ENCODE results near the gene FBXL13.
"Not testable (repeated sequence)": the region's sequence is repeated elsewhere in the genome, so short reads cannot be mapped to it uniquely, and the experiment has no call there.

The FBXL13 gene

GRCh38 chr7:102778663-102779062 is 295.9 kb downstream of the FBXL13 start:
- H3K4me1 ChIP-seq (ENCODE audit: control extremely low read depth in 1 of 4, control insufficient read depth in 4 of 4, insufficient read depth in 4 of 4, low read length in 3 of 4); H3K9me3 ChIP-seq (ENCODE audit: control extremely low read depth in 1 of 5, control insufficient read depth in 4 of 5, insufficient read depth in 2 of 5, low read depth in 1 of 5, low read length in 4 of 5); CTCF ChIA-PET; H3K27me3 ChIP-seq (replicated peaks in 2 of 5; ENCODE audit: control insufficient read depth in 4 of 5, insufficient read depth in 5 of 5, low read length in 4 of 5); POLR2A ChIA-PET; H3K4me3 ChIP-seq (ENCODE audit: control insufficient read depth in 1 of 7, extremely low read depth in 1 of 7, insufficient read depth in 4 of 7, low read depth in 2 of 7, low read length in 6 of 7); DNase-seq; H3K27ac ChIP-seq (ENCODE audit: insufficient read depth in 1 of 2, low read depth in 1 of 2, low read length in 2 of 2, poor library complexity in 1 of 2, severe bottlenecking in 2 of 2): not testable (repeated sequence)
- peaks cover 0 to 15% (median 2%) of the 10 kb centered on the region in 4 experiments for H3K36me3 ChIP-seq (ENCODE audit: control insufficient read depth in 4 of 4, insufficient read depth in 4 of 4, low read length in 3 of 4)
- no CpG with 5 or more reads among the region's 3 CpGs for WGBS (ENCODE audit: insufficient coverage)

- H3K27ac ChIP-seq (ENCODE audit: insufficient read depth in 1 of 2, low read depth in 1 of 2, low read length in 2 of 2, poor library complexity in 1 of 2, severe bottlenecking in 2 of 2); H3K9me3 ChIP-seq (ENCODE audit: control extremely low read depth in 1 of 5, control insufficient read depth in 4 of 5, insufficient read depth in 2 of 5, low read depth in 1 of 5, low read length in 4 of 5); POLR2A ChIA-PET; H3K4me1 ChIP-seq (ENCODE audit: control extremely low read depth in 1 of 4, control insufficient read depth in 4 of 4, insufficient read depth in 4 of 4, low read length in 3 of 4); CTCF ChIA-PET; H3K4me3 ChIP-seq (ENCODE audit: control insufficient read depth in 1 of 7, extremely low read depth in 1 of 7, insufficient read depth in 4 of 7, low read depth in 2 of 7, low read length in 6 of 7); H3K27me3 ChIP-seq (replicated peaks in 2 of 5; ENCODE audit: control insufficient read depth in 4 of 5, insufficient read depth in 5 of 5, low read length in 4 of 5): not testable (repeated sequence)
- peaks cover 0 to 14% (median 1%) of the 10 kb centered on the region in 4 experiments for H3K36me3 ChIP-seq (ENCODE audit: control insufficient read depth in 4 of 4, insufficient read depth in 4 of 4, low read length in 3 of 4)
- DNase-seq: peak in 2 of 3 donors; percentile 12 to 24
Measured at GRCh38 chr7:102776217-102776616, 298.4 kb downstream of the FBXL13 start.

- H3K4me3 ChIP-seq (ENCODE audit: control insufficient read depth in 1 of 7, extremely low read depth in 1 of 7, insufficient read depth in 4 of 7, low read depth in 2 of 7, low read length in 6 of 7); H3K27me3 ChIP-seq (replicated peaks in 2 of 5; ENCODE audit: control insufficient read depth in 4 of 5, insufficient read depth in 5 of 5, low read length in 4 of 5); H3K4me1 ChIP-seq (ENCODE audit: control extremely low read depth in 1 of 4, control insufficient read depth in 4 of 4, insufficient read depth in 4 of 4, low read length in 3 of 4); POLR2A ChIA-PET; CTCF ChIA-PET; H3K9me3 ChIP-seq (ENCODE audit: control extremely low read depth in 1 of 5, control insufficient read depth in 4 of 5, insufficient read depth in 2 of 5, low read depth in 1 of 5, low read length in 4 of 5); H3K36me3 ChIP-seq (ENCODE audit: control insufficient read depth in 4 of 4, insufficient read depth in 4 of 4, low read length in 3 of 4); H3K27ac ChIP-seq (ENCODE audit: insufficient read depth in 1 of 2, low read depth in 1 of 2, low read length in 2 of 2, poor library complexity in 1 of 2, severe bottlenecking in 2 of 2): not testable (repeated sequence)
- no CpG with 5 or more reads among the region's 3 CpGs for WGBS (ENCODE audit: insufficient coverage)
- DNase-seq: peak in 2 of 3 donors; percentile 10 to 30
Measured at GRCh38 chr7:102770467-102770866, 304.1 kb downstream of the FBXL13 start.

GRCh38 chr7:102769657-102770192 is 304.9 kb downstream of the FBXL13 start:
- H3K36me3 ChIP-seq (ENCODE audit: control insufficient read depth in 4 of 4, insufficient read depth in 4 of 4, low read length in 3 of 4); CTCF ChIA-PET: not testable (repeated sequence)
- WGBS (ENCODE audit: insufficient coverage): 80% methylated on average over 1 of the region's 3 CpGs

GRCh38 chr7:102763295-102763905 is 311.2 kb downstream of the FBXL13 start:
- DNase-seq; H3K27ac ChIP-seq (ENCODE audit: insufficient read depth in 1 of 2, low read depth in 1 of 2, low read length in 2 of 2, poor library complexity in 1 of 2, severe bottlenecking in 2 of 2); POLR2A ChIA-PET; H3K9me3 ChIP-seq (ENCODE audit: control extremely low read depth in 1 of 5, control insufficient read depth in 4 of 5, insufficient read depth in 2 of 5, low read depth in 1 of 5, low read length in 4 of 5); CTCF ChIA-PET; H3K36me3 ChIP-seq (ENCODE audit: control insufficient read depth in 4 of 4, insufficient read depth in 4 of 4, low read length in 3 of 4); H3K4me3 ChIP-seq (ENCODE audit: control insufficient read depth in 1 of 7, extremely low read depth in 1 of 7, insufficient read depth in 4 of 7, low read depth in 2 of 7, low read length in 6 of 7); H3K4me1 ChIP-seq (ENCODE audit: control extremely low read depth in 1 of 4, control insufficient read depth in 4 of 4, insufficient read depth in 4 of 4, low read length in 3 of 4); H3K27me3 ChIP-seq (replicated peaks in 2 of 5; ENCODE audit: control insufficient read depth in 4 of 5, insufficient read depth in 5 of 5, low read length in 4 of 5): not testable (repeated sequence)
- 100% methylated on average over 2 of the region's 6 CpGs for WGBS (ENCODE audit: insufficient coverage)

More at GRCh38 chr7:102769657-102770192, 304.9 kb downstream of the FBXL13 start:
- H3K27ac ChIP-seq (ENCODE audit: insufficient read depth in 1 of 2, low read depth in 1 of 2, low read length in 2 of 2, poor library complexity in 1 of 2, severe bottlenecking in 2 of 2); H3K4me3 ChIP-seq (ENCODE audit: control insufficient read depth in 1 of 7, extremely low read depth in 1 of 7, insufficient read depth in 4 of 7, low read depth in 2 of 7, low read length in 6 of 7); DNase-seq; H3K27me3 ChIP-seq (replicated peaks in 2 of 5; ENCODE audit: control insufficient read depth in 4 of 5, insufficient read depth in 5 of 5, low read length in 4 of 5); H3K9me3 ChIP-seq (ENCODE audit: control extremely low read depth in 1 of 5, control insufficient read depth in 4 of 5, insufficient read depth in 2 of 5, low read depth in 1 of 5, low read length in 4 of 5); POLR2A ChIA-PET; H3K4me1 ChIP-seq (ENCODE audit: control extremely low read depth in 1 of 4, control insufficient read depth in 4 of 4, insufficient read depth in 4 of 4, low read length in 3 of 4): not testable (repeated sequence)

Data from common myeloid progenitor, CD34-positive (primary cell).